GM23248 (cell line): ENCODE data around the gene CENPQ. TPM values are rescaled to one million over a fixed set of nuclear protein-coding genes. Genes with fewer than 3 reads are reported as not detected.
A peak's percentile ranks its signal among the peaks of the same experiment; 100 is the strongest.

Source experiments
- DNase-seq: peaks from one replicate; pipeline ENCODE4 v3.0.0-alpha.2; 2015
- H2AFZ ChIP-seq: fragments of 200-600 bp; sonication (generic); 2 replicates; pipeline ENCODE4 v1.6.1; 2016; ENCODE audit warnings: antibody characterized with exemption
- H3F3A ChIP-seq: fragments of 200-600 bp; sonication (generic); 2 replicates; pipeline ENCODE4 v1.6.1; 2016; ENCODE audit warnings: mild to moderate bottlenecking, antibody characterized with exemption, mixed run types; ENCODE audit not compliant: insufficient read depth
- H3K27ac ChIP-seq: fragments of 200-600 bp; sonication (generic); 2 replicates; pipeline ENCODE4 v1.5.1; 2016; ENCODE audit warnings: mild to moderate bottlenecking
- H3K27me3 ChIP-seq: fragments of 200-600 bp; sonication (generic); replicated peaks from 2 replicates; pipeline ENCODE4 v1.6.1; 2016; ENCODE audit warnings: mild to moderate bottlenecking; ENCODE audit not compliant: insufficient read depth
- H3K36me3 ChIP-seq: fragments of 200-600 bp; sonication (generic); 2 replicates; pipeline ENCODE4 v1.6.1; 2016; ENCODE audit warnings: low read depth, mild to moderate bottlenecking
- H3K4me1 ChIP-seq: fragments of 200-600 bp; sonication (generic); 2 replicates; pipeline ENCODE4 v1.6.1; 2016; ENCODE audit warnings: mild to moderate bottlenecking; ENCODE audit not compliant: insufficient read depth
- H3K4me2 ChIP-seq: fragments of 200-600 bp; sonication (generic); one replicate; pipeline ENCODE4 v1.6.1; 2016; ENCODE audit warnings: mild to moderate bottlenecking; ENCODE audit not compliant: unreplicated experiment
- H3K4me3 ChIP-seq: fragments of 200-600 bp; sonication (generic); 2 replicates; pipeline ENCODE4 v1.5.1; 2016; ENCODE audit warnings: mild to moderate bottlenecking
- H3K79me2 ChIP-seq: fragments of 200-600 bp; sonication (generic); 2 replicates; pipeline ENCODE4 v1.6.1; 2016; ENCODE audit warnings: mild to moderate bottlenecking; ENCODE audit not compliant: insufficient read depth
- H3K9ac ChIP-seq: fragments of 200-600 bp; sonication (generic); 2 replicates; pipeline ENCODE4 v1.6.1; 2016; ENCODE audit warnings: mild to moderate bottlenecking
- H3K9me2 ChIP-seq: fragments of 200-600 bp; sonication (generic); 2 replicates; pipeline ENCODE4 v1.6.1; 2016; ENCODE audit warnings: mixed run types, mild to moderate bottlenecking, moderate library complexity; ENCODE audit not compliant: insufficient read depth
- H3K9me3 ChIP-seq: fragments of 200-600 bp; sonication (generic); one replicate; pipeline ENCODE4 v1.6.1; 2017; ENCODE audit warnings: low read depth
- H4K20me1 ChIP-seq: fragments of 200-600 bp; sonication (generic); 2 replicates; pipeline ENCODE4 v1.6.0; 2016; ENCODE audit not compliant: insufficient read depth
- EZH2 ChIP-seq: fragments of 200-600 bp; sonication (generic); IDR thresholded peaks from 2 replicates; pipeline ENCODE4 v1.6.1; 2018; ENCODE audit warnings: antibody characterized with exemption, mild to moderate bottlenecking; ENCODE audit not compliant: insufficient read depth, poor library complexity, severe bottlenecking
- EZH2phosphoT487 ChIP-seq: fragments of 200-600 bp; sonication (generic); IDR thresholded peaks from 2 replicates; pipeline ENCODE4 v1.6.1; 2018; ENCODE audit warnings: antibody characterized with exemption, moderate library complexity, mild to moderate bottlenecking, low read depth; ENCODE audit not compliant: insufficient read depth
- WGBS, 2 experiments: methylation state at CpG; one replicate each; pipeline ENCODE4 v1.1.6; 2015 to 2017; ENCODE audit warnings: low lambda C conversion rate in 2 of 2, low coverage in 1 of 2; ENCODE audit errors: missing lambda C conversion rate in 2 of 2; 5-methylcytosine and 5-hydroxymethylcytosine counted together
- in situ Hi-C: fragments of 300-500 bp; cut with MboI; formaldehyde crosslinking; loops from 2 replicates; pipeline ENCODE4 v1.15.0; 2020
- polyA plus RNA-seq: library from polyadenylated mRNA; unstranded; fragments of >200 nt; fragmentation: Nextera tagmentation; extraction: Ambion mirVana; gene quantifications from 2 replicates; pipeline ENCODE4 v1.2.1, GENCODE V29; 2016
- total RNA-seq: library from RNA; depleted of rRNA; stranded (reverse); fragments of >200 nt; shearing (Covaris generic); gene quantifications from 2 replicates; pipeline ENCODE4 v1.2.3, GENCODE V29; 2014; rRNA removed

Gene CENPQ, protein sequence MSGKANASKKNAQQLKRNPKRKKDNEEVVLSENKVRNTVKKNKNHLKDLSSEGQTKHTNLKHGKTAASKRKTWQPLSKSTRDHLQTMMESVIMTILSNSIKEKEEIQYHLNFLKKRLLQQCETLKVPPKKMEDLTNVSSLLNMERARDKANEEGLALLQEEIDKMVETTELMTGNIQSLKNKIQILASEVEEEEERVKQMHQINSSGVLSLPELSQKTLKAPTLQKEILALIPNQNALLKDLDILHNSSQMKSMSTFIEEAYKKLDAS
- total RNA-seq (4.0 and 10.8 TPM in 2 replicates), polyA plus RNA-seq (8.4 and 8.9 TPM in 2 replicates)

DNA sequence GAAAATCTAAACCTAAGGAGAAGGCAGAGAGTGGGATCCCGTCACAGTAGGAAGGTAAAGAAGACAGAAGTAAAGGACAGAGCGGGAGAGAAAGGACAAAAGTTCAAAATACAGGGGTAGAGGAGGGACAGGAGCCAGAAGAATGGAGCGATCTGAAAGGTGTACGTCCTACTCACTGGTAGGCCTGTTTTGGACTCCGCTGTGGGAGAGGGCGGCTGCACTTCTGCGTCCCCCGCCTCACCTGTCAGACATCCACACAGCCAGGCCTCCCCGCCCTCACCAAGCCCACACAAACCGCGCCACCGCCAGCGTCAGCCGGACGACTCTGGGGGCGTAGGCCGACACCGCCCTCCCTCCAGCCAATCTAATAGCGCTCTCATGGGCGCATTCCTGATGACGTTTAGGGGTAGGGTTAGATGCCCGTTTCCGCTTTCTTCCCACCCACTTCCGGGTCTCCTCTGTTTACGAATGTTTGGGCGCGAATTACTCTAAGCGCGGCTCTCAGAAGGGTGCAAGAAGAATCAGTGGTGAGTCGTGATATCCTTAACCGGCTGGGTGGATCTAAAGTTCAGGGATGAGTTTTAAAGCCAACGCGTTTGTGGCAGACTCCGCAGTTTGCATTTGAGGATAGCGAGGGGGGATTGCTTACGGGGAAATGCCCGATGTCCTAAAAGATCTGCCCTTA is at the start of gene CENPQ, which contains the start of gene MMUT:
Gene CENPQ (plus strand): TSS at position 444 of the 685 bp plus-strand sequence. CDS start 6,807 bp downstream, outside the sequence.
Gene MMUT (minus strand): TSS at position 327 of the 685 bp plus-strand sequence. CDS start 3,787 bp downstream, outside the sequence.
- Histone ChIP-seq H2AFZ (peak within 1 kb of the TSS; percentile 100), H3K4me1 (peaks cover 19% of the 10 kb centered on the region), H3F3A (no peaks in the 10 kb centered on the region), H3K27ac (peak within 1 kb of the TSS; percentile 78), H3K9me3 (no peaks in the 10 kb centered on the region), H3K9me2 (no peaks in the 10 kb centered on the region), H3K36me3 (peaks cover 8% of the 10 kb centered on the region; the same call in 1 of the 2 replicates), H3K4me2 (peak within 1 kb of the TSS; percentile 96), H3K4me3 (peak within 1 kb of the TSS; percentile 99), H3K27me3 (no peaks in the 10 kb centered on the region), H3K9ac (peak within 1 kb of the TSS; percentile 96), H4K20me1 (no peaks in the 10 kb centered on the region), H3K79me2 (peaks cover 82% of the 10 kb centered on the region)
- in situ Hi-C loops, result no loop called here
- TF ChIP-seq EZH2 (no peak), EZH2phosphoT487 (no peak)
- DNase-seq, result peak; percentile 98
- WGBS, 2 experiments, result 1 to 2% methylated on average over 35 to 36 of the region's 37 CpGs

DNA sequence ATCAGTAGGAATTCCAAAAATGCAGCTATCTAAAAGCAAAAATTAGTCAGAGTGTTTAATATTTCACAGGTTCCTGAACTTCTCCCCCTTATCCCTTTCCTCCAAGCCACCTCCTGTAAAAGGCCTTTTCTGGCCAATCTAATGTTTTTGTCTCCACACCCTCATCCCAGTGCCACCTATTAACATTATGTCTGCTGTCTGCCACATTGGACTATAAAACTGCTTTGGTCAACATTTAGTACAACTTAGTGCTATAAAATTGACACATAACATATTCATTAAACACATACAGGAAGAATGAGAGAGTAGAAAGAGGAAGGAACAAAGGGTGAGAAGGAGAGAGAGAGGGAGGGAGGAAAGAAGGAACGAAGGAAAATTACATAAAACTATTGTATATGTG is 47.8 kb upstream of the CENPQ start:
- TF ChIP-seq EZH2phosphoT487, result no peak
- no peak for TF ChIP-seq EZH2
- no peaks in the 10 kb centered on the region for H3F3A ChIP-seq
- H3K27ac ChIP-seq, result no peak overlapping the region
- DNase-seq, result no peak
- no peak overlapping the region for H3K4me3 ChIP-seq
- 0 to 3% methylated on average over 1 of the region's 1 CpG for WGBS, 2 experiments
- H3K36me3 ChIP-seq, result no peaks in the 10 kb centered on the region
- H3K9me3 ChIP-seq, result no peaks in the 10 kb centered on the region
- no peak overlapping the region for H3K4me2 ChIP-seq
- no peak overlapping the region for H2AFZ ChIP-seq
- H3K4me1 ChIP-seq, result no peaks in the 10 kb centered on the region
- no peak overlapping the region for H3K9ac ChIP-seq
- no peaks in the 10 kb centered on the region for H3K27me3 ChIP-seq
- no peaks in the 10 kb centered on the region for H3K79me2 ChIP-seq
- no peaks in the 10 kb centered on the region for H4K20me1 ChIP-seq
- no peaks in the 10 kb centered on the region for H3K9me2 ChIP-seq
- in situ Hi-C loops, result loop anchor here (25.0 kb wide), 2 partner anchors 1628 to 2003 kb away; partner anchors contain the start of gene OPN5

DNA sequence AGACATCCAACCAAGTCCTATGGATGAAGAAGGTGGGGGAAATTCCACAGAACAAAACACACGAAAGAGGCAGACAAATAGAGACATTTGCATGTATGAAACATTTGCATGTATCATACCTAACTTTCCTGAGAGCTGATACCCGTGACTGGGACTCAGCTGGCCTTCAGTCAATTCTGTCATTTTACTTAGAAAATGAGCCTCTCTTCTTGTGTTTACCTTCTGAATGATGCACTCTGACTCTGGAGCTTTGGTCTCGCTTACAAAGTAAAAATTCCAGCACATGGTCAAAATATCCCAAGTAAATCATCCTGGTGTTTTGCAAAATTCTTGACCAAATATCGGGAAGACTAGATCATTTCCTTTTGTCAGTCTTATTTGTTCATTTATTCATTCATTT is 47.0 kb upstream of the CENPQ start:
- Histone ChIP-seq H3K9me2 (no peaks in the 10 kb centered on the region), H3F3A (no peaks in the 10 kb centered on the region), H3K4me1 (no peaks in the 10 kb centered on the region), H2AFZ (no peak overlapping the region), H3K27ac (no peak overlapping the region), H3K36me3 (no peaks in the 10 kb centered on the region), H4K20me1 (no peaks in the 10 kb centered on the region), H3K79me2 (no peaks in the 10 kb centered on the region), H3K4me2 (no peak overlapping the region), H3K27me3 (no peaks in the 10 kb centered on the region), H3K9ac (no peak overlapping the region), H3K9me3 (no peaks in the 10 kb centered on the region), H3K4me3 (no peak overlapping the region)
- no peak for DNase-seq
- 60% methylated on average over 4 of the region's 4 CpGs for WGBS, 2 experiments
- TF ChIP-seq EZH2 (no peak), EZH2phosphoT487 (no peak)
- in situ Hi-C loops, result loop anchor here (25.0 kb wide), 2 partner anchors 1629 to 2004 kb away; partner anchors contain the start of gene OPN5

DNA sequence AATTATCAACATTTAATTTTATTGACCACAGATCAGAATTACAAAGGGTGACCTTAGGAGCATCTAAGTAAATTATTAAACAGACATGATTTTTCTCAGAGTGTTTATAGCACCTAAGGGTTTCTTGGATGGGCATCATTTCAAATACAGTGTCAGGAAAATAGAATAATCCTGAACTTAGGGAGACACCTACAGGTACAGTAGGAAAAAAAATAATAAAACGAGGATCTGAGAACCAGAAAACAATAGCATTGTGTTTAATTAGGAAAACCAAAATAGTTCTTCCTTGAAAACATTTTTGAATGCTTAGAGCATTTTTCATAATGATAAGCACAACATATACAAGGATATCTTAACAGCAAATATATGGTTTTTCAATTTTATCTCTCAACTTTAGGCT is 39.4 kb upstream of the CENPQ start:
- in situ Hi-C loops, result loop anchor here (25.0 kb wide), 2 partner anchors 1637 to 2012 kb away; partner anchors contain the start of gene OPN5
- WGBS, 2 experiments, result 34 to 45% methylated on average over 1 of the region's 1 CpG

More for the DNA sequence above, 39.4 kb upstream of the CENPQ start:
- no peaks in the 10 kb centered on the region for H3K9me3 ChIP-seq
- no peak overlapping the region for H3K4me3 ChIP-seq
- H3F3A ChIP-seq, result no peaks in the 10 kb centered on the region
- H4K20me1 ChIP-seq, result no peaks in the 10 kb centered on the region
- H2AFZ ChIP-seq, result no peak overlapping the region
- H3K36me3 ChIP-seq, result no peaks in the 10 kb centered on the region
- H3K4me2 ChIP-seq, result no peak overlapping the region
- peak; percentile 16 for DNase-seq
- no peak overlapping the region for H3K27ac ChIP-seq
- H3K27me3 ChIP-seq, result no peaks in the 10 kb centered on the region
- H3K9me2 ChIP-seq, result no peaks in the 10 kb centered on the region
- no peaks in the 10 kb centered on the region for H3K79me2 ChIP-seq
- no peak overlapping the region for H3K9ac ChIP-seq
- no peak for TF ChIP-seq EZH2
- no peaks in the 10 kb centered on the region for H3K4me1 ChIP-seq
